SK-N-SH treated with all-trans-retinoic acid at 6 μM for 48 hours (cell line): ENCODE results near the gene AGPAT4.

Experiments used
- BACH2 ChIP-seq: fragments of 250-450 bp; sonication (Bioruptor Pico); IDR thresholded peaks from 2 replicates; pipeline ENCODE4 v1.9.0; 2021; ENCODE audit warnings: mild to moderate bottlenecking, borderline replicate concordance
- GLIS3 ChIP-seq: fragments of 250-450 bp; sonication (Bioruptor Pico); IDR thresholded peaks from 2 replicates; pipeline ENCODE4 v1.5.0; 2020; ENCODE audit warnings: mild to moderate bottlenecking, moderate library complexity
- SNAI2 ChIP-seq: fragments of 250-450 bp; sonication (Bioruptor Pico); IDR thresholded peaks from 2 replicates; pipeline ENCODE4 v1.5.0; 2020; ENCODE audit warnings: mild to moderate bottlenecking, moderate library complexity
- TOX ChIP-seq: fragments of 250-450 bp; sonication (Bioruptor Pico); IDR thresholded peaks from 2 replicates; pipeline ENCODE4 v1.8.0; 2021; ENCODE audit warnings: mild to moderate bottlenecking, moderate library complexity, borderline replicate concordance
- ZFP3 ChIP-seq: fragments of 250-450 bp; sonication (Bioruptor Pico); IDR thresholded peaks from 2 replicates; pipeline ENCODE4 v1.5.0; 2020; ENCODE audit warnings: mild to moderate bottlenecking, moderate library complexity
- ZFP30 ChIP-seq: fragments of 450-650 bp; formaldehyde crosslinking; IDR thresholded peaks from 2 replicates; pipeline ENCODE4 v1.5.0; 2022; ENCODE audit warnings: mild to moderate bottlenecking, moderate library complexity
- ZNF565 ChIP-seq: fragments of 450-650 bp; formaldehyde crosslinking; conservative IDR thresholded peaks from 2 replicates; pipeline ENCODE4 v1.5.0; 2020; ENCODE audit warnings: low read depth, mild to moderate bottlenecking, moderate library complexity
- ZNF8 ChIP-seq: fragments of 450-650 bp; formaldehyde crosslinking; IDR thresholded peaks from 2 replicates; pipeline ENCODE4 v1.5.0; 2020; ENCODE audit warnings: mild to moderate bottlenecking, moderate library complexity
- TF ChIP-seq, protein P1 (sequence below): fragments of 250-450 bp; sonication (Bioruptor Pico); IDR thresholded peaks from 2 replicates; pipeline ENCODE4 v1.5.1; 2020; ENCODE audit warnings: low read depth, mild to moderate bottlenecking, moderate library complexity
- TF ChIP-seq, protein P2 (sequence below): fragments of 250-450 bp; sonication (Bioruptor Pico); IDR thresholded peaks from 2 replicates; pipeline ENCODE4 v1.8.0; 2020; ENCODE audit warnings: mild to moderate bottlenecking, moderate library complexity, borderline replicate concordance

DNA sequence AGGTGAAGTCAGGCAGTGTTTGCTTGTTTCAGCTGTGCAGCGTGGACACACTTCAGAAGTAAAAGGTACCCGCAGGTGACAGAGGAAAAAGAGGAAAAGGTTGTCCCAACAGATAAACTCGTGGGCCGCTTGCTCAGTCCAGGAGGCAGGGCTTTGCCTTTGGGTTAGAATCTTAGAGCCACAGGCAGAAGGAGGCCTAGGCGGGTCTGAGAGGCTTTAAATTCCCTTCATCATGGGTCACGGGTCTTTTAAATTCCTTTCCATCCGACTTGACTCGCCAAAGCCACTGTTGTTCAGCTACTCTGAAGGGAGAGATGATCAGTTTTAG, 48.2 kb downstream of the AGPAT4 start:
- TF ChIP-seq GLIS3 (CRISPR knock-in tag) (no peak), ZNF565 (CRISPR knock-in tag) (no peak), SNAI2 (CRISPR knock-in tag) (no peak), ZNF8 (CRISPR knock-in tag) (no peak), ZFP3 (CRISPR knock-in tag) (no peak), ZFP30 (CRISPR knock-in tag) (no peak), BACH2 (CRISPR knock-in tag) (no peak), TOX (CRISPR knock-in tag) (no peak)
- TF ChIP-seq, protein P1, sequence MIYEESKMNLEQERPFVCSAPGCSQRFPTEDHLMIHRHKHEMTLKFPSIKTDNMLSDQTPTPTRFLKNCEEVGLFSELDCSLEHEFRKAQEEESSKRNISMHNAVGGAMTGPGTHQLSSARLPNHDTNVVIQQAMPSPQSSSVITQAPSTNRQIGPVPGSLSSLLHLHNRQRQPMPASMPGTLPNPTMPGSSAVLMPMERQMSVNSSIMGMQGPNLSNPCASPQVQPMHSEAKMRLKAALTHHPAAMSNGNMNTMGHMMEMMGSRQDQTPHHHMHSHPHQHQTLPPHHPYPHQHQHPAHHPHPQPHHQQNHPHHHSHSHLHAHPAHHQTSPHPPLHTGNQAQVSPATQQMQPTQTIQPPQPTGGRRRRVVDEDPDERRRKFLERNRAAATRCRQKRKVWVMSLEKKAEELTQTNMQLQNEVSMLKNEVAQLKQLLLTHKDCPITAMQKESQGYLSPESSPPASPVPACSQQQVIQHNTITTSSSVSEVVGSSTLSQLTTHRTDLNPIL (CRISPR knock-in tag): no peak
- TF ChIP-seq, protein P2, sequence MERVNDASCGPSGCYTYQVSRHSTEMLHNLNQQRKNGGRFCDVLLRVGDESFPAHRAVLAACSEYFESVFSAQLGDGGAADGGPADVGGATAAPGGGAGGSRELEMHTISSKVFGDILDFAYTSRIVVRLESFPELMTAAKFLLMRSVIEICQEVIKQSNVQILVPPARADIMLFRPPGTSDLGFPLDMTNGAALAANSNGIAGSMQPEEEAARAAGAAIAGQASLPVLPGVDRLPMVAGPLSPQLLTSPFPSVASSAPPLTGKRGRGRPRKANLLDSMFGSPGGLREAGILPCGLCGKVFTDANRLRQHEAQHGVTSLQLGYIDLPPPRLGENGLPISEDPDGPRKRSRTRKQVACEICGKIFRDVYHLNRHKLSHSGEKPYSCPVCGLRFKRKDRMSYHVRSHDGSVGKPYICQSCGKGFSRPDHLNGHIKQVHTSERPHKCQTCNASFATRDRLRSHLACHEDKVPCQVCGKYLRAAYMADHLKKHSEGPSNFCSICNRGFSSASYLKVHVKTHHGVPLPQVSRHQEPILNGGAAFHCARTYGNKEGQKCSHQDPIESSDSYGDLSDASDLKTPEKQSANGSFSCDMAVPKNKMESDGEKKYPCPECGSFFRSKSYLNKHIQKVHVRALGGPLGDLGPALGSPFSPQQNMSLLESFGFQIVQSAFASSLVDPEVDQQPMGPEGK (CRISPR knock-in tag): no peak
